Neural cell (in vitro differentiated cells): ENCODE measurements around the gene UPF3A. TPM values are rescaled to one million over a fixed set of nuclear protein-coding genes. Genes with fewer than 3 reads are reported as not detected.
"Not testable (repeated sequence)": the region's sequence is repeated elsewhere in the genome, so short reads cannot be mapped to it uniquely, and the experiment has no call there.

Experiments
- H2AFZ ChIP-seq: fragments of 200-600, 300-800 bp; sonication (generic), shearing (Covaris generic); 2 replicates; pipeline ENCODE4 v1.6.0; 2014; ENCODE audit warnings: low read depth, mild to moderate bottlenecking, antibody characterized with exemption, low read length, moderate library complexity
- H3F3A ChIP-seq: fragments of 200-600 bp; shearing (Covaris generic); 2 replicates; pipeline ENCODE4 v1.6.1; 2016; ENCODE audit warnings: mild to moderate bottlenecking, moderate library complexity, mixed read lengths, antibody characterized with exemption, low read length; ENCODE audit not compliant: insufficient read depth, poor library complexity, severe bottlenecking
- H3K27ac ChIP-seq: fragments of 200-600, 300-800 bp; sonication (generic), shearing (Covaris generic); 2 replicates; pipeline ENCODE4 v1.5.1; 2014; ENCODE audit warnings: mild to moderate bottlenecking, low read length, moderate library complexity
- H3K27me3 ChIP-seq: fragments of 300-800, 200-600 bp; sonication (generic), shearing (Covaris generic); 2 replicates; pipeline ENCODE4 v1.6.0; 2014; ENCODE audit warnings: mild to moderate bottlenecking, low read depth, low read length, moderate library complexity; ENCODE audit not compliant: insufficient read depth
- H3K36me3 ChIP-seq: fragments of 300-800, 200-600 bp; sonication (generic), shearing (Covaris generic); 2 replicates; pipeline ENCODE4 v1.5.1; 2014; ENCODE audit warnings: mild to moderate bottlenecking, antibody characterized with exemption, low read length, moderate library complexity; ENCODE audit not compliant: insufficient read depth
- H3K4me2 ChIP-seq: fragments of 300-800, 200-600 bp; sonication (generic), shearing (Covaris generic); 2 replicates; pipeline ENCODE4 v1.6.0; 2014; ENCODE audit warnings: mild to moderate bottlenecking, low read length
- H3K4me3 ChIP-seq: fragments of 300-800, 200-600 bp; sonication (generic), shearing (Covaris generic); 2 replicates; pipeline ENCODE4 v1.5.1; 2014; ENCODE audit warnings: mild to moderate bottlenecking, low read length, moderate library complexity
- H3K79me2 ChIP-seq: fragments of 200-600 bp; shearing (Covaris generic); replicated peaks from 2 replicates; pipeline ENCODE4 v1.6.0; 2014; ENCODE audit warnings: mild to moderate bottlenecking, low read length, moderate library complexity; ENCODE audit not compliant: insufficient read depth
- H3K9ac ChIP-seq: fragments of 300-800, 200-600 bp; sonication (generic), shearing (Covaris generic); 2 replicates; pipeline ENCODE4 v1.6.1; 2016; ENCODE audit warnings: mild to moderate bottlenecking, low read length, mixed read lengths
- H3K9me2 ChIP-seq: fragments of 200-600 bp; shearing (Covaris generic); 2 replicates; pipeline ENCODE4 v1.6.1; 2016; ENCODE audit warnings: mild to moderate bottlenecking, low read length, mixed read lengths; ENCODE audit not compliant: insufficient read depth
- H3K9me3 ChIP-seq: fragments of 200-600, 300-800 bp; sonication (generic), shearing (Covaris generic); 2 replicates; pipeline ENCODE4 v1.6.1; 2016; ENCODE audit warnings: mild to moderate bottlenecking, mixed run types, low read length, moderate library complexity, mixed read lengths
- H4K20me1 ChIP-seq: fragments of 200-600 bp; shearing (Covaris generic); 2 replicates; pipeline ENCODE4 v1.6.1; 2016; ENCODE audit warnings: mild to moderate bottlenecking, mixed run types; ENCODE audit not compliant: insufficient read depth
- CTCF ChIP-seq: fragments of 450-650 bp; IDR thresholded peaks from 2 replicates; pipeline ENCODE4 v1.5.1; 2014; ENCODE audit warnings: antibody characterized with exemption, mild to moderate bottlenecking, moderate library complexity; ENCODE audit not compliant: poor library complexity, severe bottlenecking
- EP300 ChIP-seq: fragments of 450-650 bp; conservative IDR thresholded peaks from 2 replicates; pipeline ENCODE4 v1.6.1; 2014; ENCODE audit warnings: antibody characterized with exemption, mild to moderate bottlenecking, moderate library complexity; ENCODE audit not compliant: poor library complexity, severe bottlenecking
- EZH2 ChIP-seq: fragments of 200-600, 300-800 bp; shearing (Covaris generic), sonication (generic); IDR thresholded peaks from 2 replicates; pipeline ENCODE4 v1.6.1; 2014; ENCODE audit warnings: antibody characterized with exemption, low read length, borderline replicate concordance, mild to moderate bottlenecking; ENCODE audit not compliant: insufficient read depth, poor library complexity, severe bottlenecking
- MXI1 ChIP-seq: fragments of 450-650 bp; conservative IDR thresholded peaks from 2 replicates; pipeline ENCODE4 v1.6.1; 2014; ENCODE audit warnings: antibody characterized with exemption, mild to moderate bottlenecking; ENCODE audit not compliant: poor library complexity, severe bottlenecking
- POLR2AphosphoS5 ChIP-seq: IDR thresholded peaks from 2 replicates; pipeline ENCODE4 v1.6.1; 2012
- RAD21 ChIP-seq: fragments of 450-650 bp; conservative IDR thresholded peaks from 2 replicates; pipeline ENCODE4 v1.6.1; 2014; ENCODE audit warnings: antibody characterized with exemption, mild to moderate bottlenecking, moderate library complexity
- REST ChIP-seq: IDR thresholded peaks from 2 replicates; pipeline ENCODE4 v1.6.1; 2012; ENCODE audit warnings: borderline replicate concordance
- SMC3 ChIP-seq: fragments of 450-650 bp; conservative IDR thresholded peaks from 2 replicates; pipeline ENCODE4 v1.6.1; 2014; ENCODE audit warnings: antibody characterized with exemption, mild to moderate bottlenecking, moderate library complexity; ENCODE audit not compliant: poor library complexity
- TAF1 ChIP-seq: IDR thresholded peaks from 2 replicates; pipeline ENCODE4 v1.6.1; 2012; ENCODE audit warnings: low read depth
- polyA plus RNA-seq: library from polyadenylated mRNA; depleted of rRNA; stranded (reverse); fragments of >200 nt; gene quantifications from 2 replicates; pipeline ENCODE4 v1.2.3, GENCODE V29; 2014

The UPF3A gene
- polyA plus RNA-seq, 1 donor from 2014 or later, result 277 TPM

GRCh38 chr13:114328595-114328994 is 47.2 kb downstream of the UPF3A start:
- TF ChIP-seq RAD21 (no peak), CTCF (no peak), SMC3 (no peak), EP300 (no peak), REST (no peak), TAF1 (no peak), MXI1 (no peak), EZH2 (no peak), POLR2AphosphoS5 (no peak)
- H3K79me2 ChIP-seq, result peaks cover 12% of the 10 kb centered on the region
- no peak overlapping the region for H3K4me3 ChIP-seq
- H3K9me3 ChIP-seq, result no peaks in the 10 kb centered on the region
- H3K27me3 ChIP-seq, result no peaks in the 10 kb centered on the region
- H3K9ac ChIP-seq, result no peak overlapping the region
- H3K9me2 ChIP-seq, result no peaks in the 10 kb centered on the region
- no peak overlapping the region for H2AFZ ChIP-seq
- no peaks in the 10 kb centered on the region for H4K20me1 ChIP-seq
- H3K27ac ChIP-seq, result no peak overlapping the region
- no peak overlapping the region for H3K4me2 ChIP-seq
- H3K36me3 ChIP-seq, result peaks cover 28% of the 10 kb centered on the region
- H3F3A ChIP-seq, result no peaks in the 10 kb centered on the region

- peaks cover 12% of the 10 kb centered on the region for H3K79me2 ChIP-seq
- H3K9me3 ChIP-seq, result no peaks in the 10 kb centered on the region
- H3K9me2 ChIP-seq, result no peaks in the 10 kb centered on the region
- no peaks in the 10 kb centered on the region for H3F3A ChIP-seq
- H3K27ac ChIP-seq, result no peak overlapping the region
- no peak overlapping the region for H3K9ac ChIP-seq
- H3K4me2 ChIP-seq, result no peak overlapping the region
- H3K36me3 ChIP-seq, result peaks cover 16% of the 10 kb centered on the region
- no peak for TF ChIP-seq POLR2AphosphoS5
- TF ChIP-seq MXI1, result no peak
- no peaks in the 10 kb centered on the region for H3K27me3 ChIP-seq
- H4K20me1 ChIP-seq, result no peaks in the 10 kb centered on the region
- H3K4me3 ChIP-seq, result no peak overlapping the region
- no peak overlapping the region for H2AFZ ChIP-seq
Observed at GRCh38 chr13:114330086-114330485, 48.7 kb downstream of the UPF3A start.

- H4K20me1 ChIP-seq, H3K4me2 ChIP-seq, H3K9ac ChIP-seq, H3K79me2 ChIP-seq, H3K36me3 ChIP-seq, H2AFZ ChIP-seq, H3K4me3 ChIP-seq, H3F3A ChIP-seq, H3K9me2 ChIP-seq, H3K9me3 ChIP-seq, H3K27ac ChIP-seq, H3K27me3 ChIP-seq: not testable (repeated sequence)
Observed at GRCh38 chr13:114333881-114334280, 52.5 kb downstream of the UPF3A start.
